Esophagus muscularis mucosa (tissue), 4 donors: ENCODE measurements around the gene GGT1. TPM values are rescaled to one million over a fixed set of nuclear protein-coding genes. Genes with fewer than 3 reads are reported as not detected.

Source experiments
- DNase-seq: peaks from one replicate; pipeline ENCODE4 v3.0.0-alpha.2; 2017; ENCODE audit errors: extremely low spot score
- H3K27ac ChIP-seq, 4 donors: fragments of 200-600 bp; sonication (generic); replicated peaks in 1 of 4; 1 replicate in 3 of 4; 2 replicates in 1 of 4; pipeline ENCODE4 v1.5.1; 2016 to 2019; ENCODE audit warnings: mild to moderate bottlenecking in 1 of 4
- H3K27me3 ChIP-seq, 4 donors: fragments of 200-600 bp; sonication (generic); one replicate each; pipeline versions ENCODE4 v1.5.1 to v1.6.0; 2016 to 2019
- H3K36me3 ChIP-seq, 4 donors: fragments of 200-600 bp; sonication (generic); one replicate each; pipeline ENCODE4 v1.5.1; 2016 to 2019
- H3K4me1 ChIP-seq, 4 donors: fragments of 200-600 bp; sonication (generic); one replicate each; pipeline ENCODE4 v1.5.1; 2016 to 2019
- H3K4me3 ChIP-seq, 4 donors: fragments of 200-600 bp; sonication (generic); 1 replicate in 2 of 4; 2 replicates in 2 of 4; pipeline ENCODE4 v1.5.1; 2016 to 2019; ENCODE audit warnings: mild to moderate bottlenecking in 4 of 4, moderate library complexity in 1 of 4
- H3K9me3 ChIP-seq, 4 donors: fragments of 200-600 bp; sonication (generic); 1 replicate in 3 of 4; 2 replicates in 1 of 4; pipeline ENCODE4 v1.5.1; 2016 to 2019
- EP300 ChIP-seq: sonication (generic); formaldehyde crosslinking; IDR thresholded peaks from one replicate; pipeline ENCODE4 v1.6.1; 2017; ENCODE audit warnings: antibody characterized with exemption
- POLR2A ChIP-seq: fragments of 450-650 bp; IDR thresholded peaks from one replicate; pipeline ENCODE4 v1.6.1; 2017; ENCODE audit warnings: antibody characterized with exemption, moderate library complexity, mild to moderate bottlenecking, low read depth
- POLR2AphosphoS5 ChIP-seq, 2 donors: sonication (generic); formaldehyde crosslinking; IDR thresholded peaks; one replicate each; pipeline ENCODE4 v1.6.1; 2017; ENCODE audit warnings: antibody characterized with exemption in 2 of 2
- WGBS: methylation state at CpG from one replicate; pipeline ENCODE4 v1.1.5; 2018; 5-methylcytosine and 5-hydroxymethylcytosine counted together
- intact Hi-C: fragments of 100-400 bp; cut with DNase I; formaldehyde crosslinking; loops from one replicate; pipeline ENCODE4 v1.15.1; 2023
- total RNA-seq, 4 donors: library from RNA; depleted of rRNA; stranded (reverse); fragments of >200 nt; gene quantifications; one replicate each; pipeline versions ENCODE4 v1.1.0 to v1.2.1, GENCODE V29; 2016
- TF ChIP-seq, protein P1 (sequence below), 3 experiments: fragments of 200-600 bp in 2 of 3; fragments of 450-650 bp in 1 of 3; sonication (generic) in 2 of 3; IDR thresholded peaks; one replicate each; pipeline ENCODE4 v1.5.1; 2017 to 2019; ENCODE audit warnings: antibody characterized with exemption in 3 of 3, mild to moderate bottlenecking in 2 of 3, moderate library complexity in 1 of 3

GGT1 gene
- total RNA-seq, 4 donors from 2014 or later, result 2.1 to 5.0 (median 3.1) TPM

- DNase-seq, result no peak
- H3K9me3 ChIP-seq, result no peaks in the 10 kb centered on the region
- no peak overlapping the region for H3K4me3 ChIP-seq
- 57% methylated on average over 4 of the region's 4 CpGs for WGBS
- peaks cover 10 to 47% (median 39%) of the 10 kb centered on the region in 4 donors for H3K36me3 ChIP-seq
- intact Hi-C loops, result no loop called here
- TF ChIP-seq POLR2A (no peak), EP300 (no peak), POLR2AphosphoS5 (IDR thresholded peaks at IDR 0.05) (no peak)
- TF ChIP-seq, protein P1, sequence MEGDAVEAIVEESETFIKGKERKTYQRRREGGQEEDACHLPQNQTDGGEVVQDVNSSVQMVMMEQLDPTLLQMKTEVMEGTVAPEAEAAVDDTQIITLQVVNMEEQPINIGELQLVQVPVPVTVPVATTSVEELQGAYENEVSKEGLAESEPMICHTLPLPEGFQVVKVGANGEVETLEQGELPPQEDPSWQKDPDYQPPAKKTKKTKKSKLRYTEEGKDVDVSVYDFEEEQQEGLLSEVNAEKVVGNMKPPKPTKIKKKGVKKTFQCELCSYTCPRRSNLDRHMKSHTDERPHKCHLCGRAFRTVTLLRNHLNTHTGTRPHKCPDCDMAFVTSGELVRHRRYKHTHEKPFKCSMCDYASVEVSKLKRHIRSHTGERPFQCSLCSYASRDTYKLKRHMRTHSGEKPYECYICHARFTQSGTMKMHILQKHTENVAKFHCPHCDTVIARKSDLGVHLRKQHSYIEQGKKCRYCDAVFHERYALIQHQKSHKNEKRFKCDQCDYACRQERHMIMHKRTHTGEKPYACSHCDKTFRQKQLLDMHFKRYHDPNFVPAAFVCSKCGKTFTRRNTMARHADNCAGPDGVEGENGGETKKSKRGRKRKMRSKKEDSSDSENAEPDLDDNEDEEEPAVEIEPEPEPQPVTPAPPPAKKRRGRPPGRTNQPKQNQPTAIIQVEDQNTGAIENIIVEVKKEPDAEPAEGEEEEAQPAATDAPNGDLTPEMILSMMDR (IDR thresholded peaks at IDR 0.05), result no peak
- no peak overlapping the region for H3K27ac ChIP-seq
- peaks cover 46 to 77% (median 66%) of the 10 kb centered on the region in 4 donors for H3K4me1 ChIP-seq
- H3K27me3 ChIP-seq, result no peaks in the 10 kb centered on the region
Observed at GRCh38 chr22:24559471-24559870, 43.5 kb upstream of the GGT1 start.

GRCh38 chr22:24563246-24563645, 39.7 kb upstream of the GGT1 start:
- intact Hi-C loops, result no loop called here
- TF ChIP-seq EP300 (no peak), POLR2A (no peak), POLR2AphosphoS5 (IDR thresholded peaks at IDR 0.05) (no peak)
- TF ChIP-seq, protein P1 (IDR thresholded peaks at IDR 0.05), result no peak
- peak overlapping the region in 2 of 4 donors; percentile 55 to 73 for H3K27ac ChIP-seq

GRCh38 chr22:24564376-24565058, 38.5 kb upstream of the GGT1 start:
- TF ChIP-seq POLR2AphosphoS5 (IDR thresholded peaks at IDR 0.05) (peak; percentile 11 to 13), EP300 (no peak), POLR2A (no peak)
- TF ChIP-seq, protein P1 (IDR thresholded peaks at IDR 0.05), result no peak
- peak overlapping the region; percentile 55 to 73 (median 64) for H3K27ac ChIP-seq
- no peak for DNase-seq
- H3K4me3 ChIP-seq, result no peak overlapping the region
- H3K4me1 ChIP-seq, result peaks cover 52 to 82% (median 68%) of the 10 kb centered on the region in 4 donors
- H3K36me3 ChIP-seq, result peaks cover 17 to 55% (median 37%) of the 10 kb centered on the region in 4 donors
- intact Hi-C loops, result no loop called here
- no peaks in the 10 kb centered on the region for H3K9me3 ChIP-seq
- WGBS, result 26% methylated on average over 2 of the region's 2 CpGs
- no peaks in the 10 kb centered on the region for H3K27me3 ChIP-seq

More at GRCh38 chr22:24563246-24563645, 39.7 kb upstream of the GGT1 start:
- DNase-seq, result no peak
- Histone ChIP-seq H3K9me3 (no peaks in the 10 kb centered on the region), H3K27me3 (no peaks in the 10 kb centered on the region), H3K36me3 (peaks cover 8 to 55% (median 37%) of the 10 kb centered on the region in 4 donors), H3K4me3 (no peak overlapping the region), H3K4me1 (peaks cover 57 to 94% (median 80%) of the 10 kb centered on the region in 4 donors)
- 92% methylated on average over 2 of the region's 2 CpGs for WGBS

DNA sequence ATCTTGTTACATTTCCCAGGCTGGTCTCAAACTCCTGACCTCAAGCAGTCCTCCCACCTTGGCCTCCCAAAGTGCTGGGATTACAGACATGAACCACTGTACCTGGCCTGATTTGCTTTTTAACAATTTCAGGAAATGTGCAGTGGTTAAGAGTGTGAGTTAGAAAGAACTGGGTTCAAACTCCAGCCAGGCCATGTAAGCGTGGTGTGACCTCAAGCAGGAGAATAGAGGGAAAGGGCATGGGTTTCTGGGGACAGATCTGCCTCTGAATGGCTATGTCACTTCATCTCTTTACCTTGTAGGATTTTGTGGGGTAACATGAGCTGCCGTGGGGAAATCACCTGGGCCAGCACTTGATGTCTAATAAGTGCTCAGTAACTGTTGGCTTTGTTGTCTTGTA, 37.9 kb upstream of the GGT1 start:
- 87% methylated on average over 2 of the region's 2 CpGs for WGBS
- peaks cover 17 to 57% (median 40%) of the 10 kb centered on the region in 4 donors for H3K36me3 ChIP-seq
- intact Hi-C loops, result no loop called here

GRCh38 chr22:24566899-24567511, 36.0 kb upstream of the GGT1 start:
- Histone ChIP-seq H3K4me3 (no peak overlapping the region), H3K27me3 (no peaks in the 10 kb centered on the region), H3K4me1 (peaks cover 48 to 59% (median 57%) of the 10 kb centered on the region in 4 donors), H3K9me3 (no peaks in the 10 kb centered on the region), H3K27ac (peak overlapping the region in 2 of 4 donors; percentile 5 to 42), H3K36me3 (peaks cover 26 to 64% (median 48%) of the 10 kb centered on the region in 4 donors)
- DNase-seq, result no peak
- intact Hi-C loops, result no loop called here
- 63% methylated on average over 7 of the region's 8 CpGs for WGBS
- TF ChIP-seq POLR2A, result no peak
- TF ChIP-seq EP300, result no peak
- TF ChIP-seq, protein P1 (IDR thresholded peaks at IDR 0.05), result no peak
- TF ChIP-seq POLR2AphosphoS5 (IDR thresholded peaks at IDR 0.05), result no peak

More for the DNA sequence above, 37.9 kb upstream of the GGT1 start:
- Histone ChIP-seq H3K27me3 (no peaks in the 10 kb centered on the region), H3K27ac (peak overlapping the region; percentile 22 to 73 (median 64)), H3K9me3 (no peaks in the 10 kb centered on the region), H3K4me3 (no peak overlapping the region), H3K4me1 (peaks cover 48 to 77% (median 64%) of the 10 kb centered on the region in 4 donors)
- TF ChIP-seq POLR2A, result no peak
- TF ChIP-seq EP300, result no peak
- no peak for TF ChIP-seq POLR2AphosphoS5 (IDR thresholded peaks at IDR 0.05)
- DNase-seq, result no peak
